Measurements from ENCODE around the gene NCAPG. TPM values are rescaled to one million over a fixed set of nuclear protein-coding genes. Genes with fewer than 3 reads are reported as not detected.

NCAPG gene
- total and polyA plus RNA-seq, 9 of the 15 experiments (the other 6 are each of a cell fraction or from before 2014, with no cell fraction given): 25.6 to 102 (median 65.3) TPM

DNA sequence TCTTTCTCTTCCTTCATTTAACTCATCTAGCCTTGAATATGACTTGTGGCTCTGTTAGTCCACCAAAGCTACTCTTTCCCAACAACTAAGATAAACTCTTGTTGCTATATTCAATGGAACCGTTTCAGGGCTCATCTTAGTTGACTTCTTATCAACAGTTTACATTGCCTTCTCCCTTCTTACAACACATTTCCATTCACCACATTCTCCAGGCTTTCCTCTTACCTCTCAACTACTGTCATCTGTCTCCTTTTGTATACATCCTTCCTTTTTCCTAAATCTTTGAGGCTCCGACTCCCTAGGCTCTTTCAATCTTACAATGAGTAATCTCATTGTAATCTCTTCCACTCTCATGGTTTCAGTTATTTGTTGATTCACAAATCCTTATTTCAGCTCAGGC lies 58.5 kb downstream of the NCAPG start:
- no peaks in the 10 kb centered on the region for H3K36me3 ChIP-seq (ENCODE audit: control insufficient read depth, insufficient read depth, low read length)
- H3K9me1 ChIP-seq (ENCODE audit: control insufficient read depth, insufficient read depth, low read length): no peaks in the 10 kb centered on the region
- no peaks in the 10 kb centered on the region for H3K79me2 ChIP-seq (ENCODE audit: control insufficient read depth, insufficient read depth, low read length)
- no TSS peak for BruUV-seq (replicated peaks)
- DNase-seq (ENCODE audit: extremely low read depth in 1 of 4, low spot score in 3 of 4) (no peak), FAIRE-seq (no peak), ATAC-seq (no peak)
- no peaks in the 10 kb centered on the region for H4K20me1 ChIP-seq (replicated peaks; ENCODE audit: control insufficient read depth, insufficient read depth, low read length)
- ChIA-PET CTCF (ENCODE audit: low intra/inter-chr PET ratio) (no interaction called here), POLR2A (no interaction called here)
- no peak overlapping the region for H3K27ac ChIP-seq (ENCODE audit: extremely low read depth, low read depth, low read length)
- in situ Hi-C loops (cut with MboI) (no loop called here), intact Hi-C loops (cut with micrococcal nuclease) (no loop called here)
- no peak overlapping the region for H2AFZ ChIP-seq (ENCODE audit: low read depth, low read length)
- no peak overlapping the region for H3K4me3 ChIP-seq
- H3K9ac ChIP-seq (ENCODE audit: insufficient read depth in 1 of 2, low read depth in 2 of 2, low read length in 2 of 2): no peak overlapping the region
- TF ChIP-seq POLR2G (IDR thresholded peaks at IDR 0.05; ENCODE audit: low read depth, low read length): no peak
- no peak for TF ChIP-seq ZNF586 (CRISPR knock-in tag; conservative IDR thresholded peaks at IDR 0.05)
- TF ChIP-seq, protein P1, sequence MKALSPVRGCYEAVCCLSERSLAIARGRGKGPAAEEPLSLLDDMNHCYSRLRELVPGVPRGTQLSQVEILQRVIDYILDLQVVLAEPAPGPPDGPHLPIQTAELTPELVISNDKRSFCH (CRISPR knock-in tag; IDR thresholded peaks at IDR 0.05): no peak
- TF ChIP-seq, protein P1 (tag; IDR thresholded peaks at IDR 0.05): no peak
- TF ChIP-seq ZEB2 (IDR thresholded peaks at IDR 0.05): no peak
- TF ChIP-seq PTTG1 (tag; IDR thresholded peaks at IDR 0.05; ENCODE audit: low read depth): no peak
- TF ChIP-seq, protein P2, sequence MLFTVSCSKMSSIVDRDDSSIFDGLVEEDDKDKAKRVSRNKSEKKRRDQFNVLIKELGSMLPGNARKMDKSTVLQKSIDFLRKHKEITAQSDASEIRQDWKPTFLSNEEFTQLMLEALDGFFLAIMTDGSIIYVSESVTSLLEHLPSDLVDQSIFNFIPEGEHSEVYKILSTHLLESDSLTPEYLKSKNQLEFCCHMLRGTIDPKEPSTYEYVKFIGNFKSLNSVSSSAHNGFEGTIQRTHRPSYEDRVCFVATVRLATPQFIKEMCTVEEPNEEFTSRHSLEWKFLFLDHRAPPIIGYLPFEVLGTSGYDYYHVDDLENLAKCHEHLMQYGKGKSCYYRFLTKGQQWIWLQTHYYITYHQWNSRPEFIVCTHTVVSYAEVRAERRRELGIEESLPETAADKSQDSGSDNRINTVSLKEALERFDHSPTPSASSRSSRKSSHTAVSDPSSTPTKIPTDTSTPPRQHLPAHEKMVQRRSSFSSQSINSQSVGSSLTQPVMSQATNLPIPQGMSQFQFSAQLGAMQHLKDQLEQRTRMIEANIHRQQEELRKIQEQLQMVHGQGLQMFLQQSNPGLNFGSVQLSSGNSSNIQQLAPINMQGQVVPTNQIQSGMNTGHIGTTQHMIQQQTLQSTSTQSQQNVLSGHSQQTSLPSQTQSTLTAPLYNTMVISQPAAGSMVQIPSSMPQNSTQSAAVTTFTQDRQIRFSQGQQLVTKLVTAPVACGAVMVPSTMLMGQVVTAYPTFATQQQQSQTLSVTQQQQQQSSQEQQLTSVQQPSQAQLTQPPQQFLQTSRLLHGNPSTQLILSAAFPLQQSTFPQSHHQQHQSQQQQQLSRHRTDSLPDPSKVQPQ (CRISPR knock-in tag; IDR thresholded peaks at IDR 0.05; ENCODE audit: borderline replicate concordance): no peak
- TF ChIP-seq TCF7L2 (IDR thresholded peaks at IDR 0.05; ENCODE audit: low read depth, low read length): no peak
- TF ChIP-seq RBM15 (IDR thresholded peaks at IDR 0.05; ENCODE audit: insufficient read depth, low read length): no peak
- no peak for TF ChIP-seq TAF15 (IDR thresholded peaks at IDR 0.05; ENCODE audit: low read depth, low read length)
- H3K4me1 ChIP-seq (replicated peaks in 1 of 2; ENCODE audit: control insufficient read depth in 2 of 2, insufficient read depth in 2 of 2, low read length in 2 of 2): no peaks in the 10 kb centered on the region
- WGBS (ENCODE audit: insufficient coverage, low coverage, missing lambda C conversion rate): 39% methylated on average over 2 of the region's 2 CpGs
- H3K27me3 ChIP-seq (ENCODE audit: control insufficient read depth in 2 of 2, insufficient read depth in 2 of 2, low read length in 2 of 2): no peaks in the 10 kb centered on the region
- no peaks in the 10 kb centered on the region for H3K9me3 ChIP-seq (replicated peaks; ENCODE audit: control insufficient read depth, insufficient read depth, low read depth, low read length)
- no peak overlapping the region for H3K4me2 ChIP-seq (ENCODE audit: insufficient read depth, low read length)

Measured in K562 (cell line).